Spinal cord (tissue), 10 donors: ENCODE measurements around the gene BFAR. TPM values are rescaled to one million over a fixed set of nuclear protein-coding genes. Genes with fewer than 3 reads are reported as not detected.
"Not testable (repeated sequence)": the region's sequence is repeated elsewhere in the genome, so short reads cannot be mapped to it uniquely, and the experiment has no call there.

ENCODE experiments used
- DNase-seq, 6 donors: peaks; one replicate each; pipeline versions ENCODE4 v3.0.0 to v3.0.0-alpha.2; 2013 to 2015; ENCODE audit warnings: low spot score in 6 of 6, low read depth in 4 of 6
- H3K27ac ChIP-seq: one replicate; pipeline ENCODE4 v1.5.1; 2013; ENCODE audit warnings: low read depth, low read length, control low read depth
- H3K27me3 ChIP-seq: one replicate; pipeline ENCODE4 v1.6.1; 2013; ENCODE audit warnings: low read length; ENCODE audit not compliant: control insufficient read depth, insufficient read depth
- H3K36me3 ChIP-seq: one replicate; pipeline ENCODE4 v1.6.1; 2013; ENCODE audit warnings: low read length; ENCODE audit not compliant: control insufficient read depth, insufficient read depth
- H3K4me1 ChIP-seq: one replicate; pipeline ENCODE4 v1.6.1; 2013; ENCODE audit warnings: low read length; ENCODE audit not compliant: control insufficient read depth, insufficient read depth
- H3K4me3 ChIP-seq: one replicate; pipeline ENCODE4 v1.5.1; 2013; ENCODE audit warnings: low read depth, low read length, control low read depth
- H3K9me3 ChIP-seq: one replicate; pipeline ENCODE4 v1.6.1; 2013; ENCODE audit warnings: low read length; ENCODE audit not compliant: control insufficient read depth, insufficient read depth
- WGBS: methylation state at CpG from one replicate; pipeline ENCODE4 v1.1.5; 2013; ENCODE audit warnings: missing lambda C conversion rate; ENCODE audit not compliant: insufficient coverage; 5-methylcytosine and 5-hydroxymethylcytosine counted together
- polyA plus RNA-seq, 2 donors: library from polyadenylated mRNA; unstranded; fragments of 120-200 nt; gene quantifications; one replicate each; pipeline ENCODE4 v1.2.1, GENCODE V29; 2013; ENCODE audit not compliant: insufficient read length in 2 of 2
- total RNA-seq, 2 donors: library from RNA; depleted of rRNA in 1 of 2; stranded (reverse); fragments of 120-200 nt in 1 of 2; fragments of >200 nt in 1 of 2; gene quantifications; one replicate each; pipeline versions ENCODE4 v1.2.3 to v1.2.4, GENCODE V29; 2013 to 2014
- donor health status: healthy.

BFAR gene
- total and polyA plus RNA-seq, 4 donors = 42.5 to 55.2 (median 46.7) TPM

GRCh38 chr16:14630620-14631330, 2.0 kb upstream of the BFAR start:
- not testable (repeated sequence) for H3K36me3 ChIP-seq, H3K27me3 ChIP-seq, DNase-seq, H3K9me3 ChIP-seq
- 78% methylated on average over 25 of the region's 29 CpGs for WGBS
- H3K4me3 ChIP-seq = peak overlapping the region; percentile 88
- peaks cover 29% of the 10 kb centered on the region for H3K4me1 ChIP-seq
- peak overlapping the region; percentile 87 for H3K27ac ChIP-seq

DNA sequence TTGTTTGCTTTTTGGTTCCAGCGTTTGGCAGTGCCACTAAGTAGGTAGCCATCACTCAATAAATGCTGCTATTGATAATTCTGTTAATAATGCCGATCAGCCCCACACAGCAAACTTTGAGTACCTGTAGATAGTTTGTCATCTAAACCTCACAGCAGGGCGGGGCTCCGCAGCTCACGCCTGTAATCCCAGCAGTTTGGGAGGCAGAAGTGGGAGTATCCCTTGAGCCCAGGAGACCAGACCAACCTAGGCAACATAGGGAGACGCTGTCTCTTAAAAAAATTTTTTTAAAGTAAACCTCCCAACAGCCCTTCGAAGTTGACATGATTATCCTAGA, 1.6 kb downstream of the BFAR start:
- no peak overlapping the region for H3K27ac ChIP-seq
- no peak for DNase-seq
- H3K9me3 ChIP-seq = no peaks in the 10 kb centered on the region
- H3K36me3 ChIP-seq = peaks cover 7% of the 10 kb centered on the region
- WGBS = 40% methylated on average over 3 of the region's 7 CpGs
- no peaks in the 10 kb centered on the region for H3K27me3 ChIP-seq
- H3K4me3 ChIP-seq = peak overlapping the region; percentile 80
- H3K4me1 ChIP-seq = peaks cover 28% of the 10 kb centered on the region

GRCh38 chr16:14635395-14636165, 2.8 kb downstream of the BFAR start:
- Histone ChIP-seq H3K27me3 (no peaks in the 10 kb centered on the region), H3K4me1 (peaks cover 21% of the 10 kb centered on the region), H3K27ac (no peak overlapping the region), H3K36me3 (peaks cover 8% of the 10 kb centered on the region), H3K9me3 (no peaks in the 10 kb centered on the region), H3K4me3 (no peak overlapping the region)
- no peak for DNase-seq
- 86% methylated on average over 6 of the region's 12 CpGs for WGBS

DNA sequence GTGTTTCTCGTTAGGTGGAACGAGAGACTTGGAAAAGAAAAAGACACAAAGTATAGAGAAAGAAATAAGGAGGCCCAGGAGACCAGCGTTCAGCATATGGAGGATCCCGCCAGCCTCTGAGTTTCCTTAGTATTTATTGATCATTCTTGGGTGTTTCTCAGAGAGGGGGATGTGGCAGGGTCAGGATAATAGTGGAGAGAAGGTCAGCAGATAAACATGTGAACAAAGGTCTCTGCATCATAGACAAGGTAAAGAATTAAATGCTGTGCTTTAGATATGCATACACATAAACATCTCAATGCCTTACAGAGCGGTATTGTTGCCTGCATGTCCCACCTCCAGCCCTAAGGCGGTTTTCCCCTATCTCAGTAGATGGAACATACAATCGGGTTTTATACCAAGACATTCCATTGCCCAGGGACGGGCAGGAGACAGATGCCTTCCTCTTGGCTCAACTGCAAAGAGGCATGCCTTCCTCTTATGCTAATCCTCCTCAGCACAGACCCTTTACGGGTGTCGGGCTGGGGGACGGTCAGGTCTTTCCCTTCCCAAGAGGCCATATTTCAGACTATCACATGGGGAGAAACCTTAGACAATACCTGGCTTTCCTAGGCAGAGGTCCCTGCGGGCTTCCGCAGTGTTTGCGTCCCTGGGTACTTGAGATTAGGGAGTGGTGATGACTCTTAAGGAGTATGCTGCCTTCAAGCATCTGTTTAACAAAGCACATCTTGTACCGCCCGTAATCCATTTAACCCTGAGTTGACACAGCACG, 3.6 kb downstream of the BFAR start:
- peaks cover 19% of the 10 kb centered on the region for H3K4me1 ChIP-seq
- not testable (repeated sequence) for H3K4me3 ChIP-seq, DNase-seq, H3K36me3 ChIP-seq, H3K9me3 ChIP-seq, H3K27ac ChIP-seq, H3K27me3 ChIP-seq
- 40% methylated on average over 2 of the region's 17 CpGs for WGBS

GRCh38 chr16:14636951-14637240, 4.1 kb downstream of the BFAR start:
- not testable (repeated sequence) for H3K9me3 ChIP-seq, H3K27me3 ChIP-seq, DNase-seq, H3K27ac ChIP-seq, H3K4me3 ChIP-seq, H3K36me3 ChIP-seq
- no CpG with 5 or more reads among the region's 1 CpG for WGBS
- peaks cover 18% of the 10 kb centered on the region for H3K4me1 ChIP-seq

DNA sequence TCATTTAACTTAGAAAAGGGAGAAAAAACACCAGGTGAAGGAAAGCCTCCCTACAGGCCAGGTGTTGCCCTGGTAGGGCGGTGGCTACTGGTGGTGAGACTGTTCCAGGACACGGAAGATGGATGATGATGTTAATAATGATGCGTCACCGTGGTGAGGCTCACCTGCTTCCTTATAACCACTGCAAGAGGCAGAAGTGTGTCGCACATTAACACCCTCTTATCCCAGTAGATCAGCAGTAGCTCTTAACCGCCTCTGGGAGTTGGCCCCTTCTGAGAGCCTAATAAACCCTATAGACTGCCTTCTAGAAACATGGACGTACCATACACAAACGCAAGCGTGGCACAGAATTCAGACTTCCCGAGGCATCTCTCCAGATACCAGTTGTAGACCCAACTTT, 7.8 kb downstream of the BFAR start:
- Histone ChIP-seq H3K9me3 (no peaks in the 10 kb centered on the region), H3K4me1 (no peaks in the 10 kb centered on the region), H3K27me3 (no peaks in the 10 kb centered on the region), H3K36me3 (peaks cover 18% of the 10 kb centered on the region), H3K27ac (no peak overlapping the region), H3K4me3 (no peak overlapping the region)
- 93% methylated on average over 6 of the region's 10 CpGs for WGBS
- no peak for DNase-seq

GRCh38 chr16:14641206-14641605, 8.5 kb downstream of the BFAR start:
- Histone ChIP-seq H3K36me3 (peaks cover 25% of the 10 kb centered on the region), H3K9me3 (no peaks in the 10 kb centered on the region)
- WGBS = no CpG with 5 or more reads among the region's 8 CpGs

GRCh38 chr16:14641926-14642325, 9.2 kb downstream of the BFAR start:
- WGBS = 80% methylated on average over 2 of the region's 7 CpGs
- Histone ChIP-seq H3K9me3 (no peaks in the 10 kb centered on the region), H3K4me1 (no peaks in the 10 kb centered on the region), H3K27ac (no peak overlapping the region), H3K4me3 (no peak overlapping the region), H3K27me3 (no peaks in the 10 kb centered on the region), H3K36me3 (peaks cover 32% of the 10 kb centered on the region)
- no peak for DNase-seq

More at GRCh38 chr16:14641206-14641605, 8.5 kb downstream of the BFAR start:
- H3K4me1 ChIP-seq = no peaks in the 10 kb centered on the region
- H3K4me3 ChIP-seq = no peak overlapping the region
- H3K27ac ChIP-seq = no peak overlapping the region
- DNase-seq = no peak
- H3K27me3 ChIP-seq = no peaks in the 10 kb centered on the region

GRCh38 chr16:14649816-14650215, 17.1 kb downstream of the BFAR start:
- H3K9me3 ChIP-seq = no peaks in the 10 kb centered on the region
- no peak overlapping the region for H3K27ac ChIP-seq
- H3K4me3 ChIP-seq = no peak overlapping the region
- no peak for DNase-seq
- H3K27me3 ChIP-seq = no peaks in the 10 kb centered on the region
- whole genome bisulfite sequencing = 91% methylated on average over 10 of the region's 10 CpGs
- H3K4me1 ChIP-seq = no peaks in the 10 kb centered on the region
- H3K36me3 ChIP-seq = peaks cover 67% of the 10 kb centered on the region
